ENCODE results near the gene HLA-DRB1. TPM values are rescaled to one million over a fixed set of nuclear protein-coding genes. Genes with fewer than 3 reads are reported as not detected.

Gene HLA-DRB1
- total RNA-seq, 2 experiments from 2014 or later: 111 to 132 TPM

DNA sequence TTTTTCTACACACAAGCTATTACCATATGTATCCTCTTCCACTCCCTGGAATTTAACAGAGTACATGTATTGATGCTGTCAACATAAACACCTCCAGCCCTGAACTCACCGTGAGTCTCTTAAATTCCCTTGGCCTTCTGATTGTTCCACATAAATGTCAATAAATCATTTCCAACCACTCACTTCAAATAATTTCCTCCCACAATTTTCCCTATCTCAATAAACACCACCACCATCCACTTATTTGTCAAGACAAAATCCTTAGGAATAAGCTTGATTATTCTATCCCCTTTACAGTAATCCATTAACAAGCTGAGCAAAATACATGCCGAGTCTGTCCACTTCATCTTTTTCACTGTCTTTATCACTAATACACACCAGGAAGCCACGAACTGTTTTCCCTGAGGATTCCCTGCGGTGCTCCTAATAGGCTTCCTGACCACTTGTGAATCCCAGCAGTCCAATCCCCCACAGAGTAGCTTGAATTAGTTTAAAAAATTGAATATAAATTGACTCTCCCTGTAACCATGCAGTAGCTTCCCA, 19.2 kb downstream of the HLA-DRB1 start:
- no TSS peak for BruUV-seq (replicated peaks)
- H3K4me3 ChIP-seq (ENCODE audit: low read depth, low read length, poor library complexity, severe bottlenecking): no peak overlapping the region
- no peak for DNase-seq (ENCODE audit: low spot score)
- TF ChIP-seq, protein P1, sequence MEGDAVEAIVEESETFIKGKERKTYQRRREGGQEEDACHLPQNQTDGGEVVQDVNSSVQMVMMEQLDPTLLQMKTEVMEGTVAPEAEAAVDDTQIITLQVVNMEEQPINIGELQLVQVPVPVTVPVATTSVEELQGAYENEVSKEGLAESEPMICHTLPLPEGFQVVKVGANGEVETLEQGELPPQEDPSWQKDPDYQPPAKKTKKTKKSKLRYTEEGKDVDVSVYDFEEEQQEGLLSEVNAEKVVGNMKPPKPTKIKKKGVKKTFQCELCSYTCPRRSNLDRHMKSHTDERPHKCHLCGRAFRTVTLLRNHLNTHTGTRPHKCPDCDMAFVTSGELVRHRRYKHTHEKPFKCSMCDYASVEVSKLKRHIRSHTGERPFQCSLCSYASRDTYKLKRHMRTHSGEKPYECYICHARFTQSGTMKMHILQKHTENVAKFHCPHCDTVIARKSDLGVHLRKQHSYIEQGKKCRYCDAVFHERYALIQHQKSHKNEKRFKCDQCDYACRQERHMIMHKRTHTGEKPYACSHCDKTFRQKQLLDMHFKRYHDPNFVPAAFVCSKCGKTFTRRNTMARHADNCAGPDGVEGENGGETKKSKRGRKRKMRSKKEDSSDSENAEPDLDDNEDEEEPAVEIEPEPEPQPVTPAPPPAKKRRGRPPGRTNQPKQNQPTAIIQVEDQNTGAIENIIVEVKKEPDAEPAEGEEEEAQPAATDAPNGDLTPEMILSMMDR (conservative IDR thresholded peaks at IDR 0.05; ENCODE audit: low read length): no peak
- no peak for TF ChIP-seq EZH2phosphoT487 (IDR thresholded peaks at IDR 0.05; ENCODE audit: borderline replicate concordance, low read depth, low read length)
- no peaks in the 10 kb centered on the region for H3K9me2 ChIP-seq (ENCODE audit: insufficient read depth, low read length)
- H3K4me2 ChIP-seq (ENCODE audit: low read length): no peak overlapping the region
- no peak overlapping the region for H3K27ac ChIP-seq (ENCODE audit: low read depth, low read length, poor library complexity, severe bottlenecking)
- no peaks in the 10 kb centered on the region for H3K36me3 ChIP-seq (ENCODE audit: insufficient read depth, low read length)
- H3K4me1 ChIP-seq (ENCODE audit: insufficient read depth, low read length, poor library complexity, severe bottlenecking): no peaks in the 10 kb centered on the region
- no peaks in the 10 kb centered on the region for H3K79me2 ChIP-seq (ENCODE audit: insufficient read depth, low read depth, low read length)
- H3K9me3 ChIP-seq (ENCODE audit: low read length): no peaks in the 10 kb centered on the region
- no peaks in the 10 kb centered on the region for H4K20me1 ChIP-seq (ENCODE audit: insufficient read depth, low read length)
- POLR2A ChIA-PET: interaction anchor here (1.1 to 1.5 kb wide), 2 partner anchors 40 to 88 kb away, joined by 3 to 10 read pairs; partner anchors contain the start of gene HLA-DRB5
- intact Hi-C loops (cut with micrococcal nuclease; ENCODE audit: unreplicated experiment): loop anchor here (5.0 kb wide), 1 partner anchor 43 kb away; no protein-coding TSS in a partner anchor
- no peak overlapping the region for H2AFZ ChIP-seq (ENCODE audit: low read length)
- CTCF ChIA-PET (ENCODE audit: unreplicated experiment): interaction anchor here (0.5 kb wide), 1 partner anchor 115 kb away, joined by 4 read pairs; no protein-coding TSS in a partner anchor

DNA sequence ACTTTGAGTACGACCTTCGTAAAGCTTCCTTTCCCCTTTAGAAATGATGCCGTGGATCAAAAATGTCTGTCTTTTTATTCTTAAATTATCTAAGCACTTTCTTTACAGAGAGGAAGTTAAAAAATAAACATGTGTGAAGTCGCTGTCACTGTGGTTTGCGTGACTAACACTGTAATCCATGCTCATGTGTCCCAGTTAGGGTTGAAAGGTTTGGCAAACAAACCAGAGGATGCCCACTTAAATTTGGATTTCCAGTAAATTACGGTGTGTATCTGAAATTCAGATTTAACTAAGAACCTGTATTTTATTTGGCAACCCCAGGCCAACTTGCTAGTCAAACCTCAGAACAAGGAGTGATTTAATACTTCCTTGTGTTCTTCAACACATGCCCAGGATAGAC, 21.1 kb downstream of the HLA-DRB1 start:
- Histone ChIP-seq H3K36me3 (ENCODE audit: insufficient read depth, low read length) (no peaks in the 10 kb centered on the region), H3K27ac (ENCODE audit: low read depth, low read length, poor library complexity, severe bottlenecking) (no peak overlapping the region), H3K4me3 (ENCODE audit: low read depth, low read length, poor library complexity, severe bottlenecking) (no peak overlapping the region), H3K9me2 (ENCODE audit: insufficient read depth, low read length) (no peaks in the 10 kb centered on the region), H3K4me1 (ENCODE audit: insufficient read depth, low read length, poor library complexity, severe bottlenecking) (no peaks in the 10 kb centered on the region), H2AFZ (ENCODE audit: low read length) (no peak overlapping the region), H3K9me3 (ENCODE audit: low read length) (no peaks in the 10 kb centered on the region), H4K20me1 (ENCODE audit: insufficient read depth, low read length) (no peaks in the 10 kb centered on the region), H3K79me2 (ENCODE audit: insufficient read depth, low read depth, low read length) (no peaks in the 10 kb centered on the region), H3K4me2 (ENCODE audit: low read length) (no peak overlapping the region)
- TF ChIP-seq, protein P1 (conservative IDR thresholded peaks at IDR 0.05; ENCODE audit: low read length): no peak
- TF ChIP-seq EZH2phosphoT487 (IDR thresholded peaks at IDR 0.05; ENCODE audit: borderline replicate concordance, low read depth, low read length): no peak
- intact Hi-C loops (cut with micrococcal nuclease; ENCODE audit: unreplicated experiment): no loop called here
- ChIA-PET POLR2A (no interaction called here), CTCF (ENCODE audit: unreplicated experiment) (no interaction called here)
- no peak for DNase-seq (ENCODE audit: low spot score)
- no TSS peak for BruUV-seq (replicated peaks)

DNA sequence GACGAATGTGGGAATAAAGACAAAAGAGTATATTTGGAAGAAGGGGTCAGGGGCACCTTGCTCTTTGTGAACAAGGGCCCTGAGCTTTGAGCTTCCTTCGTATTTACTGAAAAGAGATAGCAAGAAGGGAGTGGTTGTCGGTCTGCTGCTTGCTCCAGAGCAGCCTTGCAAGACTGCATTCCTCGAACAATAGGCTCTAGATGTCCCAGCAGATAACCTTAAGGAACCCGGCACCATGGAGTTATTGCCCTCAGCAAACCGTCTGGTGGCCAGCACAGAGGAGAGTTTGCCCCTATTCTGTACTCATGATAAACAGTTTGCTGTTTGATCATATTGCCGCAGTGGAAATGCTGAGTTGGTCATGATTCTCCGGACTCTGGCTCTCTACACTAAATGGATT, 22.7 kb downstream of the HLA-DRB1 start:
- ChIA-PET CTCF (ENCODE audit: unreplicated experiment) (no interaction called here), POLR2A (no interaction called here)
- Histone ChIP-seq H3K27ac (ENCODE audit: low read depth, low read length, poor library complexity, severe bottlenecking) (no peak overlapping the region), H3K4me1 (ENCODE audit: insufficient read depth, low read length, poor library complexity, severe bottlenecking) (no peaks in the 10 kb centered on the region), H3K9me2 (ENCODE audit: insufficient read depth, low read length) (no peaks in the 10 kb centered on the region), H3K4me3 (ENCODE audit: low read depth, low read length, poor library complexity, severe bottlenecking) (no peak overlapping the region), H3K4me2 (ENCODE audit: low read length) (no peak overlapping the region), H3K79me2 (ENCODE audit: insufficient read depth, low read depth, low read length) (no peaks in the 10 kb centered on the region), H3K9me3 (ENCODE audit: low read length) (no peaks in the 10 kb centered on the region), H3K36me3 (ENCODE audit: insufficient read depth, low read length) (no peaks in the 10 kb centered on the region), H2AFZ (ENCODE audit: low read length) (no peak overlapping the region), H4K20me1 (ENCODE audit: insufficient read depth, low read length) (no peaks in the 10 kb centered on the region)
- DNase-seq (ENCODE audit: low spot score): no peak
- TF ChIP-seq EZH2phosphoT487 (IDR thresholded peaks at IDR 0.05; ENCODE audit: borderline replicate concordance, low read depth, low read length): no peak
- TF ChIP-seq, protein P1 (conservative IDR thresholded peaks at IDR 0.05; ENCODE audit: low read length): no peak
- intact Hi-C loops (cut with micrococcal nuclease; ENCODE audit: unreplicated experiment): no loop called here
- no TSS peak for BruUV-seq (replicated peaks)
